NCI-H226 (cell line): ENCODE data around the gene CAMTA2.
A peak's percentile ranks its signal among the peaks of the same experiment; 100 is the strongest.

Source experiments
- DNase-seq: peaks from one replicate; pipeline ENCODE4 v3.0.0-alpha.2; 2015

CAMTA2 gene

GRCh38 chr17:4968486-4969046 is 18.9 kb downstream of the CAMTA2 start:
- no peak for DNase-seq

DNA sequence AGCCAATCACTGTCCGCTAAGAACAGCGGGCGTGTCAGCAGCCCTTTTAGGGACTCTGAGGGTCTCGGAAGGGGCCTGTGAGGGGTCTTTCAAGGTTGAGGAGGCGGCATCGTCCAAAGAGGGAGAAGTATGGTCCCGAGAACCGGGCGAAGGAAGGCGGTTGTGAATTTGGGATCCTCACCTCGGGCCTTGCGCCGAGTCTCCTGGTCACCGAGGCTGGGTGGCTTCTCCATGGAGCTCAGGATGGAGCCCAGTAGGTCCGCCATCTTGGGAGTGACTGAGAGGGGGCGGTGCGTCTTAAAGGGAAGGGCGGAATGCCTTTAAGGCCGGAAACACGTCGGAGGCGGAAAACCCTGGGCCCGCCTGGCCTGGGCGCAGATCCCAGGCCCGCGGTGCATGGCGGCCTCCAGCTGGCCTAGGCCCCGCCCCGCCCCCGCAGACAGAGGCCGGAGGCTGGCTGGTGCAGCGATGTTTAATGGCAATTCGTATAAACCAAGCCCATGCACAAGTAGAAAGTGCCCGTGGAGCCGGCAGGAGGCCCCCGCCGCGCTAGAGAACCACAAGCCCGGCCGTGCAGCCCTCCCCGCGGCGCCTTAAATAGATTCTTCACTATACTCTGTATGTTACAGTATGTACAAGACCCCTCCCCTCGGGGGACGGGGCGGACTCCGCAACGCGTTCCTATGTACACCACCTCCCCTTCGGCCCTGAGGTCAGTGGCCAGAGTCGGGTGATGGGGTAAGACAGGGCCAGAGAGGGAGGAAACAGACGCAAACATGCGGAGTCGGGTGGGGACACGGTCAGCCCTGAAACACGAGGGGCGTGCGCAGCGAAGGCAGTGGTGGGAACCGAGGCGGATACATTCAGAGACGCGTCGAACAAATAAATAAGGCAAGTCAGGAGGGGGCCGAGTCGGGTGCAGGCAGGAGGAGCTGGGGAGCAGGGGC is 19.7 kb downstream of the CAMTA2 start, which contains the start of gene SPAG7:
SPAG7 (minus strand) TSS at position 279 of the 947 bp plus-strand sequence; CDS start at position 266, 13 bp downstream.
- DNase-seq = peak; percentile 87

- DNase-seq = peak; percentile 100
Observed at GRCh38 chr17:4966844-4967538, 20.5 kb downstream of the CAMTA2 start.

- no peak for DNase-seq
Observed at GRCh38 chr17:4965311-4965986, 22.0 kb downstream of the CAMTA2 start.

GRCh38 chr17:4960279-4960922 is 27.1 kb downstream of the CAMTA2 start:
- no peak for DNase-seq

GRCh38 chr17:4959261-4959965 is 28.1 kb downstream of the CAMTA2 start:
- no peak for DNase-seq

DNA sequence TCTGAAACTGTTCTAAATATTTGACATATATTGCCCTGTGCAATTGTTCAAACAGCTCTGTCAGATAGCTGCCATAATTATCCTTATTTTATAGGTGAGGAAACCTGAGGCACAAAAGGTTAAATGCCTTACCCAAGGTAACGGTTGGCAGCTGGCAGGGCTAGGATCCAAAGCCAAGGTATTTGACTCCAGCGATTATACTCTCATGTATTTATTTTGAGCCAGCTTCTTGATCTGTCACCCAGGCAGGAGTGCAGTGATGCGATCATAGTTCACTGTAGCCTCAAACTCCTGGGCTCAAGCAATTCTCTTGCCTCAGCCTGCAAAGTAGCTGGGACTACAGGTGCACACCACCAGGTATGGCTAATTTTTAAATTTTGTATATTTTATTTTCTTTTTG is 29.4 kb downstream of the CAMTA2 start:
- no peak for DNase-seq

GRCh38 chr17:4956493-4957061 is 30.9 kb downstream of the CAMTA2 start:
- no peak for DNase-seq

DNA sequence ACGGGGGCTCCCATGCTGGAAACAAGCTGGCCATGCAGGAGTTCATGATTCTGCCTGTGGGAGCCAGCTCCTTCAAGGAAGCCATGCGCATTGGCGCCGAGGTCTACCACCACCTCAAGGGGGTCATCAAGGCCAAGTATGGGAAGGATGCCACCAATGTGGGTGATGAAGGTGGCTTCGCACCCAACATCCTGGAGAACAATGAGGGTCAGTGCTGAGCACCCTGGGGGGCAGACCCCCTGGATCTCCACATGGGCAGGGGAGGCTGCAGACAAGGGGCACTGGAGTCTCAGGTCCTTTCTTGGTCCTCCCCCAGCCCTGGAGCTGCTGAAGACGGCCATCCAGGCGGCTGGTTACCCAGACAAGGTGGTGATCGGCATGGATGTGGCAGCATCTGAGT is 32.4 kb downstream of the CAMTA2 start:
- no peak for DNase-seq

DNA sequence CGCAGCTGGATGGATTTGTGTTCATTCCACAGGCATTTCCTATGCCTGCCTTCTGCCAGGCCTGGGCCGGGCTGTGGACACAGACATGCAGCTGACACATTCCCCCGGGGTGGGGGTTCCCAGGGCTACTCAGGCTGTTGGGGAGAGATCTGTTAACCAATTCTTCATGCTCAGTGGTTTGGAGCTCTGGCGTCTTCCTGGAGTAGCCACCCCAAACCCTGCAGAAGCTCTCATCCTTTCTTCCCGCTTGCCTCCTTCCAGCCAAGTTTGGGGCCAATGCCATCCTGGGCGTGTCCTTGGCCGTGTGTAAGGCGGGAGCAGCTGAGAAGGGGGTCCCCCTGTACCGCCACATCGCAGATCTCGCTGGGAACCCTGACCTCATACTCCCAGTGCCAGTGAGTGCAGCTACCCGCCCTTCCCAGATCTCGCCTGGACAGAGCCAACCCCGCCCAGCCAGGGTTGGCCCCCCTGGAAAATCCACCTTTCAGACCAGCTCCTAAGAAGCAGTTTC is 34.0 kb downstream of the CAMTA2 start:
- peak; percentile 78 for DNase-seq

DNA sequence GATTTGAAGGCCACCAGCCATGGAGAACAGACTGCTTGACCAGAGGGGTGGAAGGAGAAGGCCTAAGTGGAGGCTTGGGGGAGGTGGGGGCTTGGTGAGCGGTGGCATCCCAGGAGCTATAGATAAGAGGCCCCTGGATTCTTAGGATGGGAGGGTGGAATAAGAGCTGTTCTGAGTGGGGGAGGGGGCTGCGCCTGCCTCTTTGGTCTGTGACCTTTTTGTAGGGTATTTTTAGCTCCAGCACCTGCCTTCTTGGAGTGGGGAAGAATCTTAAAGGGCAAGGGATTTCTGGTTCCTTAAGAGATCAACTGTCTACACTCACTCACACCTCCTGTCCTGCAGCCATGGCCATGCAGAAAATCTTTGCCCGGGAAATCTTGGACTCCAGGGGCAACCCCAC is 36.0 kb downstream of the CAMTA2 start:
- DNase-seq = no peak

- DNase-seq = no peak
Observed at GRCh38 chr17:4950746-4951204, 36.7 kb downstream of the CAMTA2 start, which contains the start of gene ENO3. ENO3 (plus strand) TSS chr17:4951119; CDS start chr17:4951830, 711 bp downstream.

GRCh38 chr17:4950075-4950745 is 37.3 kb downstream of the CAMTA2 start:
- no peak for DNase-seq

DNA sequence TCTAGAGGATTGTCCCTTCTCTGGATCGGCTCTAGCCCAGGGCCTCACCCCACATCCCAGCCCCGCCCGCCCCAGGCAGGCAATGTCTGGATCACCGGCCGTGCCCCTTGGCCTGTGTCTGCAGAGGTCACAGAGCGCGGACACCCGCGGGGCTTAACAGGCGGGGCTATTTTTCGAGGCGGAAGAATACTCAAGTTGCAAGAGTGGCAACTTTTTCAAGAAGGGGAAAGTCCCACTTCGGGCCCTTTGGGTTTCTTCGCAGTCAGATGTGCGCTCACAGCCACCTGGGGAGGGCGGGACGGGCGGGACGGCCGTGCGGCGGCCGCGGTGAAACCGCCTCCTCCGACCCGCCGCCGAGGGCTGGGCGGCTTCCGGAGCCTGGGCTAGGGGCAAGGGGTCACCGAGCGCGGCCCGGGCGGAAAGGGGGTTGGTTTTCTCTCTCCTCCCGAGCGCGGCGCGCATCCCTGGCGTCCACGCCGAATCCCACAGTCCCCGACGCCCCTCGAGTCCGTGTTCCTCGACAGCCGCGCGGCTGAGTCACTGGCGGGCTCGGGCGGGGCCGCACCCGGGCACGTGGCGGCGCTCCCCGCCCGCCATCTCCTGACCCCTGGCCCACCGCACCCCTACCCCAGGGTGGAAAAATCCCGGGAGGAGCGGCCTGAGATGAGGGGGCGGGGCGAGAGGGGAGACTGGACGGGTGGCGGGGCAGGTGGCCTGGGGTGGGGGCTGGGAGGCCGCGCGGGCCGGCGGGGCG is 38.0 kb downstream of the CAMTA2 start:
- peak; percentile 70 for DNase-seq

- peak; percentile 89 for DNase-seq
Observed at GRCh38 chr17:4948931-4949320, 38.5 kb downstream of the CAMTA2 start.

DNA sequence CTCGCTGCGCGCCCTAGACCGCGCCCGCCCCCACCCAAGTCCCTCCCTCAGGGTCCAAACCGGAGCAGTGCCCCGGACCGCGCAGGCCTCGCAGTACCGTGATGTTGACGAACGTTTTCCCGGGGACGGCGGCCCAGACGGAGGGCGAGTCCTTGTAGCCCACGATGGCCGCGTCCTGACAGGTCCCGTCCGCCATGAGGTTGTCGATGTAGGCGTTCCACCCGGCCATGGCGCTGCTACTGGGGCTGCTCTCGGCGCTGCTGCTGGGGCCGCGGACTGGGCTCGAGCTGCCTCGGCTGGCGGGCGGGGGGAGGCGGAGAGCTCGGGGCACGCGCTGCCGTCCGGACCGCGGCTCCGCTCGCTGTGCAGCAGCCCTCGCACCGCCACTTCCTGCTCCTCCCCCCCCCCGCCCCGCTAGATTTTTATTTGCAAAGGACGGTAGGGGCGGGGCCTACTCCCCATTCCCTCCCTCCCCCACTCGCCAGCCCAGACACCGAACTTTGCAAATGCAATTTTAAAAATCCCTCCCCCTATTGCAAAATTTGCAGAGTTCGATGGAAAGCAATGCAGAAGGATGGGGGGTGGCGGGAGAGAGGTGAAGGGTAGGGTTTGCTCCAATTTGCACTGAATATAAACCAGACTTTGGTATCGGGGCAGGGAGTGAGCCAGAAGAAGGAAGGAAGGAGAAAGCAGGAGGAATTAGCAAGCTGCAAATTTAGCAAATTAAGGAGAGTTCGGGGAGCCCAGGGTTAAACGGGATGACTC is 39.1 kb downstream of the CAMTA2 start, which contains the start of gene PFN1:
PFN1 (minus strand) TSS at position 365 of the 765 bp plus-strand sequence; CDS start at position 229, 136 bp downstream.
- DNase-seq = peak; percentile 80

DNA sequence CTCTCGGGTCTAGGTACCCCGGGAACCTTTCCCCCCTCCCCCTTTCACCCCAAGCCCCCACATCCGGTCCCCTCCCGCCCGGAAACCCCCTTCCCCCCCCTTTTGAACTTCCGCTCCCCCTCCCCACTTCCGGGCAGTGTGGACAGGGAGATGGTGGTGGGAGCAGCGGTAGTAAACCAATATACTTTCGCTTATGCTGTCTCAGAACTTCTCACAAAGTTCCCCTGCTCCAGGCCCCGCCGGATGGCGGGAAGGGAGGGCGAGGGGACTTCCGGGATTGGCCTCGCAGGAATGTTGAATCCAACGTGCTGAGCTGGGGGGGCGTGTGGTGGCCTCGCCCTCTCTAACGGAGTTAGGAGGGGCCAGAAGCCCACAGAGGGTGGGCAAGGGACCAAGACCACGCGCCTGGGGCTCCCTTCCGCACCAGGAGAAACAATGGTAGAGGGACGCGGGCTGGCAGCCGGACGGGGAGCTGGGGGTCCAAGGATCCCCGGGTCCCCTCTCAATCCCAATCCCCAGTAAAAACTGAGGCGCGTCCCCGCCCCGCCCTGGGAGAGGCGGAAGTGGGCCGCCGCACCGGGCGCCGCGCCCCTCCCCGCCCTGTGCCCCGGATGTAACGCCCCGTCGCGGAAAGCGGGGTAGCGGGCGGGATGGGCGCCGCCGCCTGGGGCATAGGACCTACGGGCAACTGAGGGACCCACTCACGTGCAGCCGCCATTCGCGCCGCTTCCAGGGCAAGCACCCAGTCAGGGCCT is 39.9 kb downstream of the CAMTA2 start:
- DNase-seq = peak; percentile 53

- DNase-seq = no peak
Observed at GRCh38 chr17:4947010-4947410, 40.5 kb downstream of the CAMTA2 start.
